Measurements from ENCODE around the gene OVAAL.

DNA sequence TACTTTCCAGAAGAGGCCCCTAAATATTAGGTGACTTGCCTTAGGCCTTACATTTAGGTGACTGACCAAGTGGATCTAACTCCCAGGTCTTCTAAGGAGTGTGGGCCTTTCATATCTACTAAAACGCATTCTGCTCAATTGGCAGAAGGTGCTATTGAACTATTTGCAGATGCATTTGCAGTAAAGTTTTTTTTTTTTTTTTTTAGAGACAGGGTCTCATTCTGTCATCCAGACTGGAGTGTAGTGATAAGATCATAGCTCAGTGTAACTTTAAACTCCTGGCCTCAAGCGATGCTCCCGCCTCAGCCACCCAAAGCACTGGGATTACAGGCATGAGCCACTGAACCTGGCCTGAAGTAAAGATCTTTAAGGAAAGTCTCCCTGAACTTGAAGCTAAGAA is 43.4 kb upstream of the OVAAL start:
- no peak for TF ChIP-seq EZH2 (IDR thresholded peaks at IDR 0.05; ENCODE audit: low read length, missing control alignments)
- TF ChIP-seq, protein P1, sequence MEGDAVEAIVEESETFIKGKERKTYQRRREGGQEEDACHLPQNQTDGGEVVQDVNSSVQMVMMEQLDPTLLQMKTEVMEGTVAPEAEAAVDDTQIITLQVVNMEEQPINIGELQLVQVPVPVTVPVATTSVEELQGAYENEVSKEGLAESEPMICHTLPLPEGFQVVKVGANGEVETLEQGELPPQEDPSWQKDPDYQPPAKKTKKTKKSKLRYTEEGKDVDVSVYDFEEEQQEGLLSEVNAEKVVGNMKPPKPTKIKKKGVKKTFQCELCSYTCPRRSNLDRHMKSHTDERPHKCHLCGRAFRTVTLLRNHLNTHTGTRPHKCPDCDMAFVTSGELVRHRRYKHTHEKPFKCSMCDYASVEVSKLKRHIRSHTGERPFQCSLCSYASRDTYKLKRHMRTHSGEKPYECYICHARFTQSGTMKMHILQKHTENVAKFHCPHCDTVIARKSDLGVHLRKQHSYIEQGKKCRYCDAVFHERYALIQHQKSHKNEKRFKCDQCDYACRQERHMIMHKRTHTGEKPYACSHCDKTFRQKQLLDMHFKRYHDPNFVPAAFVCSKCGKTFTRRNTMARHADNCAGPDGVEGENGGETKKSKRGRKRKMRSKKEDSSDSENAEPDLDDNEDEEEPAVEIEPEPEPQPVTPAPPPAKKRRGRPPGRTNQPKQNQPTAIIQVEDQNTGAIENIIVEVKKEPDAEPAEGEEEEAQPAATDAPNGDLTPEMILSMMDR (conservative IDR thresholded peaks at IDR 0.05 in 1 of 2, IDR thresholded peaks at IDR 0.05 in 1 of 2; ENCODE audit: low read depth in 1 of 2, low read length in 2 of 2), result no peak

Data from fibroblast of lung (primary cell).